ENCODE measurements around the gene SERGEF. TPM values are rescaled to one million over a fixed set of nuclear protein-coding genes. Genes with fewer than 3 reads are reported as not detected.

SERGEF gene
- total and polyA plus RNA-seq, 2 of the 4 experiments (the other 2 are of a cell fraction), result 12.2 to 18.1 TPM

GRCh38 chr11:18050848-18051247, 38.0 kb upstream of the SERGEF start:
- Histone ChIP-seq H3K27ac (ENCODE audit: insufficient read depth, low read length) (no peak overlapping the region), H4K91ac (ENCODE audit: insufficient read depth, low read depth, low read length) (no peak overlapping the region), H3K79me1 (ENCODE audit: low read depth in 1 of 2, low read length in 2 of 2) (no peaks in the 10 kb centered on the region), H3K18ac (ENCODE audit: low read depth, low read length) (no peak overlapping the region), H4K20me1 (ENCODE audit: insufficient read depth, low read length) (no peaks in the 10 kb centered on the region), H3K23ac (ENCODE audit: low read depth, low read length) (no peak overlapping the region), H4K8ac (ENCODE audit: low read depth in 2 of 2, low read length in 2 of 2) (no peak overlapping the region), H2BK20ac (ENCODE audit: low read depth, low read length) (no peak overlapping the region), H3K9ac (ENCODE audit: low read depth, low read length) (no peak overlapping the region), H2BK15ac (ENCODE audit: low read depth, low read length) (no peak overlapping the region), H2AK9ac (replicated peaks; ENCODE audit: low read depth, low read length, poor library complexity) (no peak overlapping the region), H3K4me2 (ENCODE audit: low read depth, low read length) (no peak overlapping the region), H4K5ac (ENCODE audit: low read depth, low read length) (no peak overlapping the region), H2BK5ac (ENCODE audit: low read depth, low read length, poor library complexity, severe bottlenecking) (no peak overlapping the region), H3K4me3 (ENCODE audit: insufficient read depth, low read depth, low read length) (no peak overlapping the region), H2AK5ac (ENCODE audit: low read depth, low read length) (no peak overlapping the region), H3K27me3 (ENCODE audit: control insufficient read depth, insufficient read depth, low read length) (peaks cover 12% of the 10 kb centered on the region), H3K9me1 (ENCODE audit: insufficient read depth, low read length) (no peaks in the 10 kb centered on the region), H3K56ac (ENCODE audit: extremely low read depth, insufficient read depth, low read length) (no peak overlapping the region), H2BK120ac (ENCODE audit: low read depth, low read length) (no peak overlapping the region), H2AFZ (replicated peaks; ENCODE audit: low read length, poor library complexity) (no peak overlapping the region), H3K4ac (ENCODE audit: low read depth, low read length) (no peak overlapping the region), H3K9me3 (ENCODE audit: control insufficient read depth, insufficient read depth, low read length) (no peaks in the 10 kb centered on the region), H3K4me1 (ENCODE audit: control insufficient read depth, insufficient read depth, low read length) (no peaks in the 10 kb centered on the region), H3K36me3 (ENCODE audit: control insufficient read depth, insufficient read depth, low read length) (no peaks in the 10 kb centered on the region), H3K14ac (replicated peaks; ENCODE audit: low read depth, low read length) (no peak overlapping the region)
- TF ChIP-seq RFX5 (IDR thresholded peaks at IDR 0.05; ENCODE audit: low read depth, low read length), result no peak
- TF ChIP-seq NFE2L2 (IDR thresholded peaks at IDR 0.05; ENCODE audit: low read depth, low read length), result no peak
- no peak for TF ChIP-seq RAD21 (IDR thresholded peaks at IDR 0.05; ENCODE audit: low read length)
- no peak for TF ChIP-seq CEBPB (IDR thresholded peaks at IDR 0.05; ENCODE audit: low read depth, low read length)
- TF ChIP-seq FOS (IDR thresholded peaks at IDR 0.05; ENCODE audit: low read depth, low read length), result no peak
- no peak for DNase-seq
- no peak for ATAC-seq (ENCODE audit: low read depth)
- BruUV-seq (replicated peaks), result no TSS peak
- in situ Hi-C loops (cut with MboI; ENCODE audit: low sequenced_read_pairs) (no loop called here), dilution Hi-C loops (cut with HindIII; ENCODE audit: low sequenced_read_pairs, unreplicated experiment) (no loop called here), intact Hi-C loops (cut with micrococcal nuclease) (no loop called here)
- CTCF ChIA-PET, result no interaction called here
- WGBS, 2 experiments (ENCODE audit: extremely low coverage in 2 of 2, insufficient read length in 1 of 2), result no CpG with 5 or more reads among the region's 2 CpGs
- POLR2A ChIA-PET (ENCODE audit: unreplicated experiment), result no interaction called here

All from IMR-90 (cell line).